Esophagus muscularis mucosa (tissue), 4 donors: ENCODE results near the gene CRTAP.

Experiments used
- CTCF ChIP-seq, 3 experiments: fragments of 200-600 bp in 2 of 3; fragments of 450-650 bp in 1 of 3; sonication (generic) in 2 of 3; IDR thresholded peaks; one replicate each; pipeline ENCODE4 v1.5.1; 2017 to 2019; ENCODE audit warnings: antibody characterized with exemption in 3 of 3, mild to moderate bottlenecking in 2 of 3, moderate library complexity in 1 of 3
- EP300 ChIP-seq: sonication (generic); formaldehyde crosslinking; IDR thresholded peaks from one replicate; pipeline ENCODE4 v1.6.1; 2017; ENCODE audit warnings: antibody characterized with exemption
- POLR2A ChIP-seq: fragments of 450-650 bp; IDR thresholded peaks from one replicate; pipeline ENCODE4 v1.6.1; 2017; ENCODE audit warnings: antibody characterized with exemption, moderate library complexity, mild to moderate bottlenecking, low read depth
- POLR2AphosphoS5 ChIP-seq, 2 donors: sonication (generic); formaldehyde crosslinking; IDR thresholded peaks; one replicate each; pipeline ENCODE4 v1.6.1; 2017; ENCODE audit warnings: antibody characterized with exemption in 2 of 2

DNA sequence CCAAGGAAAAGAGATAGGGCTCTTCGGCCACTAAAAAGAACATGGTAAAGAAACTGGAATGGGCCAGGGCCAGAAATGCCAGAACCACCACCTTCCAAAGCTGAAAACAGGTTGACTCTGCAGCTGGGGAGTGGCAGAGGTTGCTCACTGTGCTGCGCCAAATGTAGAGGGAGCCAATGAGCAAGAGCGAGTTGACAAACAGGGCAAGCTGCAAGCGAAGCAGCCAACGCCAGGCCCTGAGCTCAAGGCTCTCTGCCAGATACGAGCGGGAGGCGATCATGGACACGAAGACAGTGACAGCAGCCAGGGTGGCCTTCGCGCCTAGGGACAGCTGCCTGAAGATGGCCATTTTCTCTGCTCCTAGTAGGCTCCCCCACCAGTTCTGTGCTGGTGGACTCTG is 20.0 kb upstream of the CRTAP start:
- TF ChIP-seq POLR2A (no peak), CTCF (IDR thresholded peaks at IDR 0.05) (no peak), POLR2AphosphoS5 (IDR thresholded peaks at IDR 0.05) (no peak), EP300 (no peak)
